Lower leg skin (tissue), 4 donors: ENCODE data around the gene RPN1. TPM values are rescaled to one million over a fixed set of nuclear protein-coding genes. Genes with fewer than 3 reads are reported as not detected.

ENCODE experiments used
- DNase-seq, 2 donors: peaks; one replicate each; pipeline ENCODE4 v3.0.0-alpha.2; 2019; ENCODE audit warnings: low spot score in 2 of 2
- H3K4me3 ChIP-seq: fragments of 200-600 bp; sonication (generic); 2 replicates; pipeline ENCODE4 v1.5.1; 2017; ENCODE audit warnings: mild to moderate bottlenecking, low read depth; ENCODE audit not compliant: poor library complexity, severe bottlenecking
- POLR2A ChIP-seq, 2 donors: fragments of 450-650 bp; IDR thresholded peaks; one replicate each; pipeline ENCODE4 v1.6.1; 2016 to 2017; ENCODE audit warnings: antibody characterized with exemption in 2 of 2, mild to moderate bottlenecking in 1 of 2, moderate library complexity in 1 of 2
- WGBS, 2 donors: methylation state at CpG; one replicate each; pipeline ENCODE4 v1.1.5; 2018; 5-methylcytosine and 5-hydroxymethylcytosine counted together
- intact Hi-C: fragments of 100-400 bp; cut with DNase I; formaldehyde crosslinking; loops from one replicate; pipeline ENCODE4 v1.15.0; 2023; ENCODE audit warnings: low total_unique reads
- total RNA-seq, 4 donors: library from RNA; depleted of rRNA; stranded (reverse); fragments of >200 nt; gene quantifications; one replicate each; pipeline ENCODE4 v1.1.0, GENCODE V29; 2016
- TF ChIP-seq, protein P1 (sequence below), 3 donors: fragments of 450-650 bp; IDR thresholded peaks; one replicate each; pipeline ENCODE4 v1.5.1; 2016; ENCODE audit warnings: antibody characterized with exemption in 3 of 3, mild to moderate bottlenecking in 3 of 3, moderate library complexity in 2 of 3

The RPN1 gene
- total RNA-seq, 4 donors from 2014 or later: 99.9 to 173 (median 141) TPM

DNA sequence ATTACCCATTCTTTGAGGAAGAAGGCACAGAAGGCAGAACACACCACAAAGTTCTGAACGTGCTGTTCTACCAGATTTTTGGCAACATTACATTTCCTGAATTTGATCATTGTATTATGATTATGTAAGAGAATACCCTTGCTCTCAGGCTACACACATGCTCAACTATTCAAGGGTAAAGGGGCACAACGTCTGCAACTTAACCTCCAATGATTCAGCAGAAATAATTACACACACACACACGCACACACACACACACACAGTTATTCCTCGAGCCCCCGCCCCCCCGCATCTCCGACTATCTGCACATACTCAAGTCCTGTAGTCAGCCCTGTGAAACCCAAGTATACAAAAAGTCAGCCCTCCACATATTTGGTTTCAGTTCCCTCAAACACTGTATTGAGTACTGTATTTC lies 26.8 kb downstream of the RPN1 start:
- DNase-seq: no peak
- no peak overlapping the region for H3K4me3 ChIP-seq
- intact Hi-C loops: no loop called here
- TF ChIP-seq, protein P1, sequence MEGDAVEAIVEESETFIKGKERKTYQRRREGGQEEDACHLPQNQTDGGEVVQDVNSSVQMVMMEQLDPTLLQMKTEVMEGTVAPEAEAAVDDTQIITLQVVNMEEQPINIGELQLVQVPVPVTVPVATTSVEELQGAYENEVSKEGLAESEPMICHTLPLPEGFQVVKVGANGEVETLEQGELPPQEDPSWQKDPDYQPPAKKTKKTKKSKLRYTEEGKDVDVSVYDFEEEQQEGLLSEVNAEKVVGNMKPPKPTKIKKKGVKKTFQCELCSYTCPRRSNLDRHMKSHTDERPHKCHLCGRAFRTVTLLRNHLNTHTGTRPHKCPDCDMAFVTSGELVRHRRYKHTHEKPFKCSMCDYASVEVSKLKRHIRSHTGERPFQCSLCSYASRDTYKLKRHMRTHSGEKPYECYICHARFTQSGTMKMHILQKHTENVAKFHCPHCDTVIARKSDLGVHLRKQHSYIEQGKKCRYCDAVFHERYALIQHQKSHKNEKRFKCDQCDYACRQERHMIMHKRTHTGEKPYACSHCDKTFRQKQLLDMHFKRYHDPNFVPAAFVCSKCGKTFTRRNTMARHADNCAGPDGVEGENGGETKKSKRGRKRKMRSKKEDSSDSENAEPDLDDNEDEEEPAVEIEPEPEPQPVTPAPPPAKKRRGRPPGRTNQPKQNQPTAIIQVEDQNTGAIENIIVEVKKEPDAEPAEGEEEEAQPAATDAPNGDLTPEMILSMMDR (IDR thresholded peaks at IDR 0.05): no peak
- TF ChIP-seq POLR2A (IDR thresholded peaks at IDR 0.05): no peak
- WGBS, 2 donors: 57 to 69% methylated on average over 7 of the region's 7 CpGs

DNA sequence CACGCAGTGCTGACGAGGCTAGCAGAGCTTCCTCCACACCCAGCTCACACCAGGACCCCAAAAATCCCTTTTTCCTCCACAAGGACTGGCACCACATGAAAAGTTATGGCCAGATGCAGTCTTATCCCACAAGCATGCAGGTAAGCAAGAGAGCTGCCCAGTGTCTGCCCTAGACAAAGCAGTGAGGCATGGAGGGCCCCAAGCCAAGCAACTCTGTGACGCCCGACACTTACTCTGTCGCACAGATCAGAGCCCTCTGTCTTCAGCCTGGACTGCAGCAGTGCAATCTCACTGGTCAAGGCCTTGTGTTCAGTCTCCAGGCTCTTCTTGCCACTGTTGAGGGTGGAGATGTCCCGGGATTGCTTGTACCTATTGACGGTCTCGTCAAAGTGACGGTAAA lies 28.7 kb downstream of the RPN1 start:
- WGBS, 2 donors: 92 to 93% methylated on average over 9 of the region's 9 CpGs
- intact Hi-C loops: no loop called here

GRCh38 chr3:128621234-128621633 lies 29.4 kb downstream of the RPN1 start:
- TF ChIP-seq, protein P1 (IDR thresholded peaks at IDR 0.05): no peak
- no peak for TF ChIP-seq POLR2A (IDR thresholded peaks at IDR 0.05)
- DNase-seq: no peak
- intact Hi-C loops: no loop called here
- H3K4me3 ChIP-seq: no peak overlapping the region
- 82 to 83% methylated on average over 6 of the region's 6 CpGs for WGBS, 2 donors

More for the DNA sequence above, 28.7 kb downstream of the RPN1 start:
- DNase-seq: no peak
- TF ChIP-seq, protein P1 (IDR thresholded peaks at IDR 0.05): no peak
- TF ChIP-seq POLR2A (IDR thresholded peaks at IDR 0.05): no peak
- H3K4me3 ChIP-seq: no peak overlapping the region

- TF ChIP-seq POLR2A (IDR thresholded peaks at IDR 0.05): no peak
- TF ChIP-seq, protein P1 (IDR thresholded peaks at IDR 0.05): no peak
- no peak overlapping the region for H3K4me3 ChIP-seq
- peak in 1 of 2 donors; percentile 84 for DNase-seq
- WGBS, 2 donors: 84 to 87% methylated on average over 9 of the region's 9 CpGs
- intact Hi-C loops: no loop called here
Observed at GRCh38 chr3:128620268-128620691, 30.3 kb downstream of the RPN1 start.

DNA sequence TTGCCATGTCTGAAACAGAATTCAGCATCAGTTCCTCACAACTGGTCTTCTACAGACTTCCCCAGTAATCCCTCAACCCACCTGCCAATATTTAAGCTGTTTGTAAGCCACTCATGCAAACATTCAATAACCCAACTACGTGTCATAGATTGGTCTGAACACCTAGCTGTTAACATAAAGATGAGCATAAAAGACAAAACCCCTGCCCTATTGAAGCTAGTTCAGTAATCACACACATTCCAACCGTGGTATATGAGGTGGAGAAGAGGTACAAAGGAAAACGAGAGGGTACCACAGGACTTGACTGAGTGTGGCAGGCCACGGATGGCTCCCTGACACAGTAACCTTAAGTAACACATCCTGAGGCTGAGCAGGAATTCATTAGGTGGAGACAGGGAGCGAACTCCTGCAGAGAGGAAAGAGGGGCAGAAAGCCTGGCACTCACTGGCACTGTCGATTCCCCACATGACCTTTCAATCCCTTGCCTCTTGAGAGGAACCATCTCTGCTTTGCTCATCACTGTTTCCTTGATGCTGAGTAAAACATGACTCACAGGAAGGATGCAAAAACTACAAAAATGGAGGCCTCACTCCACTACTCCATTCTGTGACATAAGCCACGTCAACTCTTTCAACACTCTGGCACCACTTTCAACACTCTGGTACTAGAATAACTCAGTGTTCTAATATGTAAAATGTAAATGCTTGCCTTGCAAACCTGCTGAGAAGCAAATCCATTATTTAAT lies 31.3 kb downstream of the RPN1 start:
- TF ChIP-seq, protein P1 (IDR thresholded peaks at IDR 0.05): no peak
- TF ChIP-seq POLR2A (IDR thresholded peaks at IDR 0.05): no peak
- 51 to 70% methylated on average over 7 of the region's 7 CpGs for WGBS, 2 donors
- no peak for DNase-seq
- no peak overlapping the region for H3K4me3 ChIP-seq
- intact Hi-C loops: no loop called here

DNA sequence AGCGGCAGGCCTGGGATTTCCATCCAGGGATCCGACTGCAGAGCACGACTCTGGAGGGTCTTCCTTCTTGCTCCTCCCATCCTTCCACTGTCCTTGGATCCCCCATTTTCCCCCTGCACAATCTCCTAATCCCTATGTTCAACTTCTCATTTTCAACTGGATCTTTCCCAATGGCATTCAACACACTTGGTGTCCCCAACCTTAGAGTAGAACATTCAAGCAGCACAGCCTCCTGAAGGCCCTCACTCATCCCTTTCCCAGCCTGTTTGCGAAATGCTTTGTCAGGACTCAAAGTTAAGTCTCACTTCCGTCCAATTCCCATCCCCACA lies 32.3 kb downstream of the RPN1 start:
- no peak for TF ChIP-seq POLR2A (IDR thresholded peaks at IDR 0.05)
- TF ChIP-seq, protein P1 (IDR thresholded peaks at IDR 0.05): no peak
- 20 to 22% methylated on average over 5 of the region's 5 CpGs for WGBS, 2 donors
- intact Hi-C loops: no loop called here
- no peak for DNase-seq
- H3K4me3 ChIP-seq: peak overlapping the region; percentile 70
